SJCRH30 (cell line): ENCODE measurements around the gene PCDHGB5. TPM values are rescaled to one million over a fixed set of nuclear protein-coding genes. Genes with fewer than 3 reads are reported as not detected.
"Not testable (repeated sequence)": the region's sequence is repeated elsewhere in the genome, so short reads cannot be mapped to it uniquely, and the experiment has no call there.

Experiments used
- DNase-seq, 2 experiments: peaks; one replicate each; pipeline ENCODE4 v3.0.0-alpha.2; 2015 to 2020
- H3K27ac ChIP-seq: fragments of 250-450 bp; sonication (Bioruptor Pico); 2 replicates; pipeline ENCODE4 v1.5.1; 2020; ENCODE audit warnings: mild to moderate bottlenecking, moderate library complexity
- H3K27me3 ChIP-seq: fragments of 250-450 bp; sonication (Bioruptor Pico); 2 replicates; pipeline ENCODE4 v1.5.1; 2020; ENCODE audit warnings: mild to moderate bottlenecking, moderate library complexity
- H3K36me3 ChIP-seq: fragments of 250-450 bp; sonication (Bioruptor Pico); 2 replicates; pipeline ENCODE4 v1.5.1; 2020; ENCODE audit warnings: mild to moderate bottlenecking, moderate library complexity
- H3K4me1 ChIP-seq: fragments of 250-450 bp; sonication (Bioruptor Pico); 2 replicates; pipeline ENCODE4 v1.5.1; 2020; ENCODE audit warnings: mild to moderate bottlenecking, moderate library complexity
- H3K4me3 ChIP-seq: fragments of 250-450 bp; sonication (Bioruptor Pico); 2 replicates; pipeline ENCODE4 v1.5.1; 2020; ENCODE audit warnings: mild to moderate bottlenecking, moderate library complexity
- H3K9me3 ChIP-seq: fragments of 250-450 bp; sonication (Bioruptor Pico); replicated peaks from 2 replicates; pipeline ENCODE4 v1.5.1; 2020; ENCODE audit warnings: mild to moderate bottlenecking, moderate library complexity
- total RNA-seq: library from RNA; depleted of rRNA; stranded (reverse); fragments of >200 nt; shearing (Covaris generic); gene quantifications from 2 replicates; pipeline ENCODE4 v1.2.3, GENCODE V29; 2014; rRNA removed

The PCDHGB5 gene
- 1.6 and 2.2 TPM in 2 replicates for total RNA-seq

- Histone ChIP-seq H3K36me3 (peaks cover 31% of the 10 kb centered on the region), H3K9me3 (peaks cover 13% of the 10 kb centered on the region)
- DNase-seq, H3K4me3 ChIP-seq, H3K27me3 ChIP-seq, H3K4me1 ChIP-seq, H3K27ac ChIP-seq: not testable (repeated sequence)
Observed at GRCh38 chr5:141397756-141398551, at the start of gene PCDHGB5. Gene PCDHGB5, plus strand, starts transcription at chr5:141397947. Its CDS starts 181 bp downstream, at chr5:141398128.

GRCh38 chr5:141349917-141350619 lies 47.7 kb upstream of the PCDHGB5 start, which contains the start of gene PCDHGB1:
Gene PCDHGB1, plus strand, starts transcription at chr5:141350099. Its CDS starts 162 bp downstream, at chr5:141350261.
- H3K9me3 ChIP-seq = peaks cover 34% of the 10 kb centered on the region
- no peaks in the 10 kb centered on the region for H3K27me3 ChIP-seq
- H3K36me3 ChIP-seq = peaks cover 30% of the 10 kb centered on the region
- peak within 1 kb of the TSS; percentile 77 for H3K27ac ChIP-seq
- H3K4me3 ChIP-seq = peak within 1 kb of the TSS; percentile 65
- H3K4me1 ChIP-seq = 0 out of 2 replicates have a peak, but pooled peaks cover 4% of the 10 kb centered on the region
- peak; percentile 92 to 97 for DNase-seq

- no peak for DNase-seq
- no peak overlapping the region for H3K27ac ChIP-seq
- peaks cover 47% of the 10 kb centered on the region for H3K9me3 ChIP-seq
- H3K27me3 ChIP-seq = no peaks in the 10 kb centered on the region
- peaks cover 45% of the 10 kb centered on the region for H3K36me3 ChIP-seq
- H3K4me1 ChIP-seq = 0 out of 2 replicates have a peak, but pooled peaks cover 4% of the 10 kb centered on the region
- H3K4me3 ChIP-seq = no peak overlapping the region
Observed at GRCh38 chr5:141351591-141351990, 46.2 kb upstream of the PCDHGB5 start.

GRCh38 chr5:141354900-141355469 lies 42.8 kb upstream of the PCDHGB5 start, which contains the start of gene PCDHGA4:
Gene PCDHGA4, plus strand, starts transcription at chr5:141355021. Its CDS starts 87 bp downstream, at chr5:141355108.
- no peak for DNase-seq
- peaks cover 77% of the 10 kb centered on the region for H3K36me3 ChIP-seq
- no peak within 1 kb of the TSS for H3K27ac ChIP-seq
- H3K27me3 ChIP-seq = no peaks in the 10 kb centered on the region
- no peak within 1 kb of the TSS for H3K4me3 ChIP-seq
- H3K4me1 ChIP-seq = 0 out of 2 replicates have a peak, but pooled peaks cover 4% of the 10 kb centered on the region
- H3K9me3 ChIP-seq = peaks cover 53% of the 10 kb centered on the region

GRCh38 chr5:141355641-141356040 lies 42.1 kb upstream of the PCDHGB5 start:
- H3K4me1 ChIP-seq = 0 out of 2 replicates have a peak, but pooled peaks cover 2% of the 10 kb centered on the region
- no peak overlapping the region for H3K27ac ChIP-seq
- no peaks in the 10 kb centered on the region for H3K27me3 ChIP-seq
- H3K9me3 ChIP-seq = peaks cover 51% of the 10 kb centered on the region
- H3K36me3 ChIP-seq = peaks cover 84% of the 10 kb centered on the region
- no peak overlapping the region for H3K4me3 ChIP-seq
- no peak for DNase-seq

GRCh38 chr5:141356133-141356532 lies 41.6 kb upstream of the PCDHGB5 start:
- no peaks in the 10 kb centered on the region for H3K27me3 ChIP-seq
- H3K27ac ChIP-seq = no peak overlapping the region
- DNase-seq = no peak
- peaks cover 83% of the 10 kb centered on the region for H3K36me3 ChIP-seq
- H3K9me3 ChIP-seq = peaks cover 46% of the 10 kb centered on the region
- no peaks in the 10 kb centered on the region for H3K4me1 ChIP-seq
- H3K4me3 ChIP-seq = no peak overlapping the region

- Histone ChIP-seq H3K27ac (no peak overlapping the region), H3K27me3 (no peaks in the 10 kb centered on the region), H3K4me3 (no peak overlapping the region), H3K4me1 (no peaks in the 10 kb centered on the region), H3K9me3 (peaks cover 41% of the 10 kb centered on the region), H3K36me3 (peaks cover 77% of the 10 kb centered on the region)
- DNase-seq = no peak
Observed at GRCh38 chr5:141356950-141357349, 40.8 kb upstream of the PCDHGB5 start.

GRCh38 chr5:141359790-141360426 lies 37.8 kb upstream of the PCDHGB5 start, which contains the start of gene PCDHGB2:
Gene PCDHGB2, plus strand, starts transcription at chr5:141359994. Its CDS starts 142 bp downstream, at chr5:141360136.
- no peak within 1 kb of the TSS for H3K4me3 ChIP-seq
- no peak within 1 kb of the TSS for H3K27ac ChIP-seq
- H3K36me3 ChIP-seq = peaks cover 84% of the 10 kb centered on the region
- H3K4me1 ChIP-seq = no peaks in the 10 kb centered on the region
- H3K9me3 ChIP-seq = peaks cover 27% of the 10 kb centered on the region
- no peak for DNase-seq
- H3K27me3 ChIP-seq = no peaks in the 10 kb centered on the region

GRCh38 chr5:141360685-141361084 lies 37.1 kb upstream of the PCDHGB5 start:
- peaks cover 19% of the 10 kb centered on the region for H3K9me3 ChIP-seq
- no peaks in the 10 kb centered on the region for H3K4me1 ChIP-seq
- DNase-seq = no peak
- H3K27me3 ChIP-seq = no peaks in the 10 kb centered on the region
- no peak overlapping the region for H3K27ac ChIP-seq
- H3K4me3 ChIP-seq = no peak overlapping the region
- H3K36me3 ChIP-seq = peaks cover 84% of the 10 kb centered on the region

GRCh38 chr5:141362719-141363118 lies 35.0 kb upstream of the PCDHGB5 start:
- Histone ChIP-seq H3K27ac (no peak overlapping the region), H3K36me3 (peaks cover 73% of the 10 kb centered on the region), H3K27me3 (no peaks in the 10 kb centered on the region), H3K9me3 (peaks cover 16% of the 10 kb centered on the region), H3K4me3 (no peak overlapping the region), H3K4me1 (no peaks in the 10 kb centered on the region)
- no peak for DNase-seq

- Histone ChIP-seq H3K4me3 (no peak within 1 kb of the TSS), H3K27ac (no peak within 1 kb of the TSS), H3K27me3 (no peaks in the 10 kb centered on the region), H3K9me3 (peaks cover 20% of the 10 kb centered on the region), H3K4me1 (no peaks in the 10 kb centered on the region), H3K36me3 (peaks cover 67% of the 10 kb centered on the region)
- no peak for DNase-seq
Observed at GRCh38 chr5:141363952-141364660, 33.6 kb upstream of the PCDHGB5 start, which contains the start of gene PCDHGA5. Gene PCDHGA5, plus strand, starts transcription at chr5:141364162. Its CDS starts 169 bp downstream, at chr5:141364331.

GRCh38 chr5:141366016-141366896 lies 31.5 kb upstream of the PCDHGB5 start:
- no peak for DNase-seq
- Histone ChIP-seq H3K27me3 (no peaks in the 10 kb centered on the region), H3K27ac (no peak overlapping the region), H3K9me3 (peaks cover 18% of the 10 kb centered on the region), H3K36me3 (peaks cover 63% of the 10 kb centered on the region), H3K4me1 (no peaks in the 10 kb centered on the region), H3K4me3 (no peak overlapping the region)
